Neural crest cell (in vitro differentiated cells): ENCODE results near the gene SAP30BP. TPM values are rescaled to one million over a fixed set of nuclear protein-coding genes. Genes with fewer than 3 reads are reported as not detected.

Experiments
- DNase-seq: peaks from one replicate; pipeline ENCODE4 v3.0.0; 2021; ENCODE audit warnings: low read depth, mixed read lengths, low spot score
- H3K27ac Mint-ChIP-seq: one replicate; pipeline ENCODE4 v1.8.0; 2021; ENCODE audit warnings: mild to moderate bottlenecking, mixed read lengths; ENCODE audit not compliant: unreplicated experiment
- H3K27me3 Mint-ChIP-seq: 2 replicates; pipeline ENCODE4 v1.8.0; 2021; ENCODE audit warnings: low read depth, mild to moderate bottlenecking, mixed read lengths
- H3K36me3 Mint-ChIP-seq: 2 replicates; pipeline ENCODE4 v1.8.0; 2021; ENCODE audit warnings: low read depth, mild to moderate bottlenecking, mixed read lengths
- H3K4me1 Mint-ChIP-seq: 2 replicates; pipeline ENCODE4 v1.8.0; 2021; ENCODE audit warnings: mixed read lengths
- H3K4me3 Mint-ChIP-seq: one replicate; pipeline ENCODE4 v1.8.0; 2021; ENCODE audit warnings: mild to moderate bottlenecking, mixed read lengths
- H3K9me3 Mint-ChIP-seq: 2 replicates; pipeline ENCODE4 v1.8.0; 2021; ENCODE audit warnings: mixed read lengths
- CTCF ChIP-seq: fragments of 200-600 bp; sonication (generic); conservative IDR thresholded peaks from 2 replicates; pipeline ENCODE4 v1.5.0; 2021; ENCODE audit warnings: antibody characterized with exemption, mild to moderate bottlenecking
- total RNA-seq: library from RNA; stranded (reverse); gene quantifications from 2 replicates; pipeline ENCODE4 v1.2.1, GENCODE V29; 2021

SAP30BP gene
- total RNA-seq, 1 donor from 2014 or later = 113 TPM

- Mint-ChIP-seq H3K27me3 (no peaks in the 10 kb centered on the region), H3K4me3 (no peak overlapping the region), H3K9me3 (no peaks in the 10 kb centered on the region), H3K36me3 (no peaks in the 10 kb centered on the region), H3K4me1 (peaks cover 26% of the 10 kb centered on the region), H3K27ac (no peak overlapping the region)
- no peak for DNase-seq
- no peak for TF ChIP-seq CTCF
Observed at GRCh38 chr17:75631353-75631752, 35.8 kb upstream of the SAP30BP start.

- DNase-seq = no peak
- Mint-ChIP-seq H3K4me3 (no peak overlapping the region), H3K36me3 (no peaks in the 10 kb centered on the region), H3K4me1 (peaks cover 26% of the 10 kb centered on the region), H3K9me3 (no peaks in the 10 kb centered on the region), H3K27me3 (no peaks in the 10 kb centered on the region), H3K27ac (peak overlapping the region; percentile 21)
- TF ChIP-seq CTCF = no peak
Observed at GRCh38 chr17:75632428-75632827, 34.7 kb upstream of the SAP30BP start.

- TF ChIP-seq CTCF = peak; percentile 96
- peak within 1 kb of the TSS; percentile 49 for H3K4me3 Mint-ChIP-seq
- H3K36me3 Mint-ChIP-seq = no peaks in the 10 kb centered on the region
- H3K27ac Mint-ChIP-seq = peak within 1 kb of the TSS; percentile 71
- DNase-seq = peak; percentile 94
- H3K9me3 Mint-ChIP-seq = no peaks in the 10 kb centered on the region
- peaks cover 26% of the 10 kb centered on the region for H3K4me1 Mint-ChIP-seq
- H3K27me3 Mint-ChIP-seq = no peaks in the 10 kb centered on the region
Observed at GRCh38 chr17:75632863-75633485, 34.2 kb upstream of the SAP30BP start, which contains the start of gene SMIM5. SMIM5 (plus strand) TSS chr17:75633434; CDS start chr17:75640202, 6,768 bp downstream.

- no peaks in the 10 kb centered on the region for H3K27me3 Mint-ChIP-seq
- H3K4me1 Mint-ChIP-seq = peaks cover 26% of the 10 kb centered on the region
- peak overlapping the region; percentile 71 for H3K27ac Mint-ChIP-seq
- DNase-seq = peak; percentile 91
- H3K36me3 Mint-ChIP-seq = no peaks in the 10 kb centered on the region
- TF ChIP-seq CTCF = peak; percentile 72
- H3K9me3 Mint-ChIP-seq = no peaks in the 10 kb centered on the region
- H3K4me3 Mint-ChIP-seq = peak overlapping the region; percentile 49
Observed at GRCh38 chr17:75633486-75634375, 33.4 kb upstream of the SAP30BP start.

- DNase-seq = no peak
- Mint-ChIP-seq H3K27ac (no peak overlapping the region), H3K4me1 (peaks cover 26% of the 10 kb centered on the region)
Observed at GRCh38 chr17:75634376-75634740, 32.8 kb upstream of the SAP30BP start.

More at GRCh38 chr17:75634376-75634740, 32.8 kb upstream of the SAP30BP start:
- Mint-ChIP-seq H3K27me3 (no peaks in the 10 kb centered on the region), H3K4me3 (no peak overlapping the region), H3K9me3 (no peaks in the 10 kb centered on the region), H3K36me3 (no peaks in the 10 kb centered on the region)
- no peak for TF ChIP-seq CTCF
